Activated CD4-positive, alpha-beta T cell treated with anti-CD3 and anti-CD28 coated beads for 48 hours (primary cell): ENCODE results near the gene MED23.

Experiments used
- DNase-seq: peaks from one replicate; pipeline ENCODE4 v3.0.0-alpha.2; 2020

Gene MED23

GRCh38 chr6:131638013-131638412 lies 10.0 kb upstream of the MED23 start:
- DNase-seq, result no peak

GRCh38 chr6:131636880-131637792 lies 9.1 kb upstream of the MED23 start, which contains the start of gene ENPP3:
TSS of gene ENPP3 (plus strand) at chr6:131637302. CDS start at chr6:131637385, 83 bp downstream.
- no peak for DNase-seq

- no peak for DNase-seq
Measured at GRCh38 chr6:131635384-131636340, 7.6 kb upstream of the MED23 start.

GRCh38 chr6:131631625-131632289 lies 3.7 kb upstream of the MED23 start:
- DNase-seq, result no peak

GRCh38 chr6:131629651-131630050 lies 1.6 kb upstream of the MED23 start:
- no peak for DNase-seq

- DNase-seq, result no peak
Measured at GRCh38 chr6:131628726-131629125, 684 bp upstream of the MED23 start.

- no peak for DNase-seq
Measured at GRCh38 chr6:131615275-131615674, 12.8 kb downstream of the MED23 start.

GRCh38 chr6:131613296-131613925 lies 14.6 kb downstream of the MED23 start:
- no peak for DNase-seq

GRCh38 chr6:131602781-131603312 lies 25.2 kb downstream of the MED23 start:
- DNase-seq, result no peak

GRCh38 chr6:131600716-131601115 lies 27.3 kb downstream of the MED23 start:
- DNase-seq, result no peak

- DNase-seq, result no peak
Measured at GRCh38 chr6:131597446-131597845, 30.6 kb downstream of the MED23 start.

- no peak for DNase-seq
Measured at GRCh38 chr6:131594074-131594473, 34.0 kb downstream of the MED23 start.

- no peak for DNase-seq
Measured at GRCh38 chr6:131592935-131593334, 35.1 kb downstream of the MED23 start.

GRCh38 chr6:131588643-131589042 lies 39.4 kb downstream of the MED23 start:
- DNase-seq, result no peak

GRCh38 chr6:131587909-131588308 lies 40.1 kb downstream of the MED23 start:
- DNase-seq, result no peak

- no peak for DNase-seq
Measured at GRCh38 chr6:131586543-131586942, 41.5 kb downstream of the MED23 start.

GRCh38 chr6:131581523-131581922 lies 46.5 kb downstream of the MED23 start:
- no peak for DNase-seq

- no peak for DNase-seq
Measured at GRCh38 chr6:131575834-131576478, 52.1 kb downstream of the MED23 start.

GRCh38 chr6:131574686-131575085 lies 53.4 kb downstream of the MED23 start:
- no peak for DNase-seq

- DNase-seq, result no peak
Measured at GRCh38 chr6:131574133-131574532, 53.9 kb downstream of the MED23 start.

GRCh38 chr6:131572686-131573415 lies 55.2 kb downstream of the MED23 start, which contains the start of gene ARG1:
TSS of gene ARG1 (plus strand) at chr6:131573226. CDS start at chr6:131573283, 57 bp downstream.
- DNase-seq, result no peak
